Measurements from ENCODE around the gene PSMG3.

The PSMG3 gene

GRCh38 chr7:1558841-1559625, 10.8 kb downstream of the PSMG3 start:
- TF ChIP-seq CTCF (IDR thresholded peaks at IDR 0.05; ENCODE audit: low read depth, low read length, missing control alignments): no peak
- no peak overlapping the region for H3K4me3 ChIP-seq (ENCODE audit: low read depth, low read length)
- no peak for DNase-seq (ENCODE audit: low read depth)

GRCh38 chr7:1558181-1558811, 11.5 kb downstream of the PSMG3 start:
- no peak overlapping the region for H3K4me3 ChIP-seq (ENCODE audit: low read depth, low read length)
- no peak for DNase-seq (ENCODE audit: low read depth)

GRCh38 chr7:1557771-1558170, 12.1 kb downstream of the PSMG3 start:
- DNase-seq (ENCODE audit: low read depth): no peak
- TF ChIP-seq CTCF (IDR thresholded peaks at IDR 0.05; ENCODE audit: low read depth, low read length, missing control alignments): no peak
- H3K4me3 ChIP-seq (ENCODE audit: low read depth, low read length): no peak overlapping the region

More at GRCh38 chr7:1558181-1558811, 11.5 kb downstream of the PSMG3 start:
- no peak for TF ChIP-seq CTCF (IDR thresholded peaks at IDR 0.05; ENCODE audit: low read depth, low read length, missing control alignments)

- no peak for DNase-seq (ENCODE audit: low read depth)
- no peak overlapping the region for H3K4me3 ChIP-seq (ENCODE audit: low read depth, low read length)
- no peak for TF ChIP-seq CTCF (IDR thresholded peaks at IDR 0.05; ENCODE audit: low read depth, low read length, missing control alignments)
Observed at GRCh38 chr7:1557006-1557405, 12.8 kb downstream of the PSMG3 start.

- DNase-seq (ENCODE audit: low read depth): no peak
Observed at GRCh38 chr7:1555813-1556543, 13.9 kb downstream of the PSMG3 start, which contains the start of gene TMEM184A. TMEM184A (minus strand) TSS chr7:1556205; CDS start chr7:1555484, 721 bp downstream.

More at GRCh38 chr7:1555813-1556543, 13.9 kb downstream of the PSMG3 start, which contains the start of gene TMEM184A:
- peak; percentile 38 for TF ChIP-seq CTCF (IDR thresholded peaks at IDR 0.05; ENCODE audit: low read depth, low read length, missing control alignments)
- H3K4me3 ChIP-seq (ENCODE audit: low read depth, low read length): no peak within 1 kb of the TSS
